ENCODE measurements around the gene ARPC1A.
"Not testable (repeated sequence)": the region's sequence is repeated elsewhere in the genome, so short reads cannot be mapped to it uniquely, and the experiment has no call there.

ARPC1A gene

DNA sequence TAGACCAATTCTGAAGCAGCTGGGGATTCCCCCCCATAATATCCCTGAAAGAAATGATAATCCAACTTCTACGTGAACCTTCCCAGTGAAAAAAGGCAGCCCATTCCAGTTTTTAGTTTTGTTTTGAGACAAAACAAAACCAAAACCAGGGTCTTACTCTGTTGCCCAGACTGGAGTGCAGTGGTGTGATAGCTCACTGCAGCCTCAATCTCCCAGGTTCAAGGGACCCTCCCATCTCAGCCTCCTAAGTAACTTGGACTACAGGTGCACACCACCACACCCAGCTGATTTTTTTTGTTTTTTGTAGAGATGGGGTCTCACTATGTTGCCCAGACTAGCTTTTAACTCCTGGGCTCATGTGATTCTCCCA lies 12.5 kb upstream of the ARPC1A start:
- Histone ChIP-seq H3K9me3 (ENCODE audit: low read length) (no peaks in the 10 kb centered on the region), H3K4me2 (ENCODE audit: low read length) (no peak overlapping the region), H3K4me1 (ENCODE audit: insufficient read depth, low read length, severe bottlenecking) (no peaks in the 10 kb centered on the region), H3K9me2 (ENCODE audit: low read depth, low read length) (no peaks in the 10 kb centered on the region), H2AFZ (ENCODE audit: low read length) (no peak overlapping the region), H3K9ac (ENCODE audit: low read length) (no peak overlapping the region), H3F3A (ENCODE audit: insufficient read depth, low read length) (no peaks in the 10 kb centered on the region), H4K20me1 (ENCODE audit: insufficient read depth, low read length) (no peaks in the 10 kb centered on the region), H3K4me3 (ENCODE audit: low read depth, low read length, poor library complexity, severe bottlenecking) (no peak overlapping the region), H3K27me3 (ENCODE audit: insufficient read depth, low read length) (peaks cover 7% of the 10 kb centered on the region; the same call in 1 of the 2 replicates), H3K27ac (ENCODE audit: low read depth, low read length, poor library complexity, severe bottlenecking) (no peak overlapping the region), H3K79me2 (ENCODE audit: insufficient read depth, low read length) (no peaks in the 10 kb centered on the region), H3K36me3 (ENCODE audit: insufficient read depth, low read length) (no peaks in the 10 kb centered on the region)
- TF ChIP-seq EZH2 (IDR thresholded peaks at IDR 0.05; ENCODE audit: borderline replicate concordance, low read length) = no peak
- TF ChIP-seq, protein P1, sequence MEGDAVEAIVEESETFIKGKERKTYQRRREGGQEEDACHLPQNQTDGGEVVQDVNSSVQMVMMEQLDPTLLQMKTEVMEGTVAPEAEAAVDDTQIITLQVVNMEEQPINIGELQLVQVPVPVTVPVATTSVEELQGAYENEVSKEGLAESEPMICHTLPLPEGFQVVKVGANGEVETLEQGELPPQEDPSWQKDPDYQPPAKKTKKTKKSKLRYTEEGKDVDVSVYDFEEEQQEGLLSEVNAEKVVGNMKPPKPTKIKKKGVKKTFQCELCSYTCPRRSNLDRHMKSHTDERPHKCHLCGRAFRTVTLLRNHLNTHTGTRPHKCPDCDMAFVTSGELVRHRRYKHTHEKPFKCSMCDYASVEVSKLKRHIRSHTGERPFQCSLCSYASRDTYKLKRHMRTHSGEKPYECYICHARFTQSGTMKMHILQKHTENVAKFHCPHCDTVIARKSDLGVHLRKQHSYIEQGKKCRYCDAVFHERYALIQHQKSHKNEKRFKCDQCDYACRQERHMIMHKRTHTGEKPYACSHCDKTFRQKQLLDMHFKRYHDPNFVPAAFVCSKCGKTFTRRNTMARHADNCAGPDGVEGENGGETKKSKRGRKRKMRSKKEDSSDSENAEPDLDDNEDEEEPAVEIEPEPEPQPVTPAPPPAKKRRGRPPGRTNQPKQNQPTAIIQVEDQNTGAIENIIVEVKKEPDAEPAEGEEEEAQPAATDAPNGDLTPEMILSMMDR (IDR thresholded peaks at IDR 0.05; ENCODE audit: low read length) = no peak

DNA sequence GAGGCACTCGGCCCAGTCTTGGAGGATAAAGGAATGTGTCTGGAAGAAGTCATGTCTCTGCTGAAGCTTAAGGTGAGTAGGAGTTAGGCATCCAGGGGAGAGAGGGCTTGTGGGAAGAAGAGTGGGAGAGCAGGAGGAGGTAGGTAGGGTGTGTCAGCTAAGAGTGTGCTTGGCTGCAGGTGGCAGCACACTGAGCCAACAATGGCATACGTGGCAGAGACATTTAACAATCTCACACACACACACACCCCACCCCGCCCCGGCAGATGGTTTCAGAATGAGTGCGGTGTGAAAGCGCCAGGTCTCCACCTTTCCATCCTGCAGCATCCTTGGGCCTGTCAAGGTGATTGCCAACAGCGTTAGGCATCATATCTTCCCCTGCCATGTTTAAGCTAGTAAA lies 11.2 kb upstream of the ARPC1A start:
- Histone ChIP-seq H3K9ac (ENCODE audit: low read length) (no peak overlapping the region), H3K9me3 (ENCODE audit: low read length) (no peaks in the 10 kb centered on the region), H3K4me2 (ENCODE audit: low read length) (peak overlapping the region; percentile 30; the same call in 1 of the 2 replicates), H3K27me3 (ENCODE audit: insufficient read depth, low read length) (peaks cover 7% of the 10 kb centered on the region; the same call in 1 of the 2 replicates), H3K9me2 (ENCODE audit: low read depth, low read length) (no peaks in the 10 kb centered on the region), H2AFZ (ENCODE audit: low read length) (no peak overlapping the region), H3K36me3 (ENCODE audit: insufficient read depth, low read length) (no peaks in the 10 kb centered on the region; the same call in 1 of the 2 replicates), H3K27ac (ENCODE audit: low read depth, low read length, poor library complexity, severe bottlenecking) (no peak overlapping the region), H3K79me2 (ENCODE audit: insufficient read depth, low read length) (no peaks in the 10 kb centered on the region), H3K4me3 (ENCODE audit: low read depth, low read length, poor library complexity, severe bottlenecking) (no peak overlapping the region), H3K4me1 (ENCODE audit: insufficient read depth, low read length, severe bottlenecking) (no peaks in the 10 kb centered on the region), H3F3A (ENCODE audit: insufficient read depth, low read length) (no peaks in the 10 kb centered on the region), H4K20me1 (ENCODE audit: insufficient read depth, low read length) (no peaks in the 10 kb centered on the region)
- TF ChIP-seq EZH2 (IDR thresholded peaks at IDR 0.05; ENCODE audit: borderline replicate concordance, low read length) = no peak
- TF ChIP-seq, protein P1 (IDR thresholded peaks at IDR 0.05; ENCODE audit: low read length) = peak; percentile 35

DNA sequence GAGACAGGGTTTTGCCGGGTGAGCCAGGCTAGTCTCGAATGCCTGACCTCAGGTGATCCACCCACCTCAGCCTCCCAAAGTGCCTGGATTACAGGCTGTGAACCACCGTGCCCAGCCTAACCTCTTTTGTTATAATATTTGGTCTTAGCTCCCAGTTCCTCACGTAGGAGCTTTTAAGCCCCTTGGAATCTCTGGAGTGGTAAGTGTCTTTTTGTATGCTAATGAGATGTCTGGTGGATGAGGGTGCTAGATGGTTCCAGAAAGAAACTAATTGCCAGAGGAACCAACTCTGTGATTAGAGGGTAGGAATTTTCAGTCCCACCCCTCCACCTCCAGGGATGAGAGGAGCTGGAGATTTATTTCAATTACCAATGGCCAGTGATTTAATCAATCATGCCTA lies 5.3 kb upstream of the ARPC1A start:
- no peaks in the 10 kb centered on the region for H3F3A ChIP-seq (ENCODE audit: insufficient read depth, low read length)
- H3K9me2 ChIP-seq (ENCODE audit: low read depth, low read length) = no peaks in the 10 kb centered on the region
- H2AFZ ChIP-seq (ENCODE audit: low read length) = no peak overlapping the region
- peaks cover 10% of the 10 kb centered on the region for H3K4me1 ChIP-seq (ENCODE audit: insufficient read depth, low read length, severe bottlenecking)
- H3K4me3 ChIP-seq (ENCODE audit: low read depth, low read length, poor library complexity, severe bottlenecking) = no peak overlapping the region
- H3K27ac ChIP-seq (ENCODE audit: low read depth, low read length, poor library complexity, severe bottlenecking) = no peak overlapping the region
- H4K20me1 ChIP-seq (ENCODE audit: insufficient read depth, low read length) = no peaks in the 10 kb centered on the region
- no peak overlapping the region for H3K9ac ChIP-seq (ENCODE audit: low read length)
- H3K36me3 ChIP-seq (ENCODE audit: insufficient read depth, low read length) = no peaks in the 10 kb centered on the region; the same call in 1 of the 2 replicates
- H3K9me3 ChIP-seq (ENCODE audit: low read length) = no peaks in the 10 kb centered on the region
- H3K79me2 ChIP-seq (ENCODE audit: insufficient read depth, low read length) = no peaks in the 10 kb centered on the region
- TF ChIP-seq EZH2 (IDR thresholded peaks at IDR 0.05; ENCODE audit: borderline replicate concordance, low read length) = no peak
- TF ChIP-seq, protein P1 (IDR thresholded peaks at IDR 0.05; ENCODE audit: low read length) = no peak
- no peak overlapping the region for H3K4me2 ChIP-seq (ENCODE audit: low read length)
- no peaks in the 10 kb centered on the region for H3K27me3 ChIP-seq (ENCODE audit: insufficient read depth, low read length)

DNA sequence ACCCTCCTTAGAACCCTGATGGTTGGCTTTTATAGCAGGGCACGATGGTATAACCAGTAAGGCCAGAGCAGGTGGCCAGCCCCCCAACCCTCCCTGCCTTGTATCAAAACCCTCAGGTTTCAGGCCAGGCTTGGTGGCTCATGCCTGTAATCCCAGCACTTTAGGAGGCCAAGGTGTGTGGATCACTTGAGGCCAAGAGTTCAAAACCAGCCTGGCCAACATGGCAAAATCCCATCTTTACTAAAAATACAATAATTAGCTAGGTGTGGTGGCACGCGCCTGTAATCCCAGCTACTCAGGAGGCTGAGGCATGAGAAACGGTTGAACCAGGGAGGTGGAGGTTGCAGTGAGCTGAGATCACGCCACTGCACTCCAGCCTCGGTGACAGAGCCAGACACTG lies 3.0 kb upstream of the ARPC1A start:
- not testable (repeated sequence) for H3K27me3 ChIP-seq (ENCODE audit: insufficient read depth, low read length); H3F3A ChIP-seq (ENCODE audit: insufficient read depth, low read length); H3K4me2 ChIP-seq (ENCODE audit: low read length); H2AFZ ChIP-seq (ENCODE audit: low read length); H3K9me2 ChIP-seq (ENCODE audit: low read depth, low read length); H3K27ac ChIP-seq (ENCODE audit: low read depth, low read length, poor library complexity, severe bottlenecking); H3K4me3 ChIP-seq (ENCODE audit: low read depth, low read length, poor library complexity, severe bottlenecking); H3K36me3 ChIP-seq (ENCODE audit: insufficient read depth, low read length); H3K9me3 ChIP-seq (ENCODE audit: low read length); H3K9ac ChIP-seq (ENCODE audit: low read length); H4K20me1 ChIP-seq (ENCODE audit: insufficient read depth, low read length)
- Histone ChIP-seq H3K4me1 (ENCODE audit: insufficient read depth, low read length, severe bottlenecking) (peaks cover 23% of the 10 kb centered on the region), H3K79me2 (ENCODE audit: insufficient read depth, low read length) (peaks cover 18% of the 10 kb centered on the region)

Measured in OCI-LY1 (cell line).